ENCODE results near the gene SLC17A1.

The SLC17A1 gene

DNA sequence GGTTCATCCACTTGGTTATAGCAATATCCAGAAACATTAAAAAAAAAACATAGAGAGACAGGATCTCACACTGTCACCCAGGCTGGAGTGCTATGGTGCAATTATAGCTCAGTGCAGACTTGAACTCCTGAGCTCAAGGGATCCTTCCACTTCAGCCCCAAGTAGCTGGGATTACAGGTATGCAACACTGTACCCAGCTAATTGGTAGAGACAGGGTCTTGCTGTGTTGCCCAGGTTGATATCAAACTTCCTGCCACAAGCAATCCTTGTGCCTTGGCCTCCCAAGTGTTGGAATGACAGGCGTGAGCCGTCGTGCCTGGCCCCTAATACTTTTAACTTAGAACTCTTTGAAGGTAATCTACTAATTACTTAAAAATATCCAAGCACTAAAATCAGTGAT lies 818 bp upstream of the SLC17A1 start:
- no peak for DNase-seq (ENCODE audit: low read depth)

DNA sequence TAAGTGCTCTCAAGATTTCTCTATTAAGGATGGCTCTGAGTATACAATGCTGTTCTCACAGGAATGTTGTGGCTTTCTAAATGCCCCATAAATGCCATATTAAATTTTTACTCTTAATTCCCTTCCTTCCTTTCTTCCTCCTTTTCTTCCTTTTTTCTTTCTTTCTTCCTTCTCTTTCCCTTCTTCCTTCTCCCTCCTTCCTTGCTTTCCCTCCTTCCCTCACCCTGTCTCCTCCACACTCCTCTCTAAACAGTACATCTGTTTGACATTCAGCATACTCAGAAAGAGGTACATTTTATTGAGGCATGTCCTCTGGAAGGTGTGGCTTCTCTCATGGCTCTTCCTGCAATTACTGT lies 433 bp upstream of the SLC17A1 start:
- DNase-seq (ENCODE audit: low read depth), result no peak

DNA sequence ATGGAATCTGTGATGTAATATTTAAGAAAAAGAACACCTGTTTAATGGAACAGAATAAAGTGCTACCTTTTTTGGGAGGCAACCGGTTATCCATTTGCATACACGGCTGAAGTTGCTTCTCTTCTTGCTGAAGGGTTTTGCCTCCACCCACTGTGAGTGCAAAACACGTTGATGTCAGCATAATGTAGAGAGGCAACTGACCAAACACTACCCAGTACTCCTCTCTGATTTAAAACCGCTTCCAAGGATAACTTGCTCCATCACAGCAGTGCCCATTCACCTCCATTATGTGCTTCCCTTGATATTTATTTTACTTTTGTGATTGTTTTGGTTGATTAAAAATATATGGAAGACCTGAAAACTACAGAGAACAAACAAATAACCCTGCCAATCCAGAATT lies 1.4 kb downstream of the SLC17A1 start:
- DNase-seq (ENCODE audit: low read depth), result no peak

DNA sequence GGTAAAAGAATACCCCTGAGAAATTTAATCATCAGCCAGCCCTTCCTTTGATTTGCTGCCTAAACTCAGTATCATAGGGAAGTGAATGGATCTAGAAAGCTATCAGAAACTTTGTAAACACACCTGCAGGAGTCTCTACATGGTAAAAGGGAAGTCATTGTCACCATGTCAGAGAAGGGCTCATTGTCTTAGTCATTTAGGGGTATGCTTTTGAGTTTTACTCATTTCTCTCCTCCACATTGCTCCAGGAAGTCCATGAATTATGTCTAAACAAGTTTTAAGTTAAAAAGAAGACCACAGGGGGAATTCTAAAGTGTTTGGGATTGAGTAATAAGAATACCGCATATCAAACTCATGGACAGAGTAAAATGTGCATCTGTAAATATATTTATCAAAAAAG lies 2.5 kb downstream of the SLC17A1 start:
- no peak for DNase-seq (ENCODE audit: low read depth)

DNA sequence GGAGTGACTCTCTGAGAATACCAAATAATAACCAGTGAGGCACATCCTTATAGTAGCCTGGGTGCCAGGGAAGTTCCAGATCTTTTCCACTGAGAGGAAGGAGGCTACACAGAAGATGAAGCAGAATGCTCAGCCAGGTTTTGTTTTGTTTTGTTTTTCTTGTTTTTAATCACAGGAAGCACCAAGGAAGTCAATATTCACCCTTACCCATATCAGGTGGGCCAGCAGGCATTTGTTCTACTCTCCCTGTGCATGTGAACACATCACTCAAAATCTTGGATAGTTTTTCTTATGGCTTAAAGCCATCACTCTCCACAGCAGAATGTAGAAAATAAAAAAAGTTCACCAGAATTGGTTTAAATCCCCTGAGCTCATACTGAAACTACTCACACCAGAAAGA lies 10.5 kb downstream of the SLC17A1 start:
- no peak for DNase-seq (ENCODE audit: low read depth)

DNA sequence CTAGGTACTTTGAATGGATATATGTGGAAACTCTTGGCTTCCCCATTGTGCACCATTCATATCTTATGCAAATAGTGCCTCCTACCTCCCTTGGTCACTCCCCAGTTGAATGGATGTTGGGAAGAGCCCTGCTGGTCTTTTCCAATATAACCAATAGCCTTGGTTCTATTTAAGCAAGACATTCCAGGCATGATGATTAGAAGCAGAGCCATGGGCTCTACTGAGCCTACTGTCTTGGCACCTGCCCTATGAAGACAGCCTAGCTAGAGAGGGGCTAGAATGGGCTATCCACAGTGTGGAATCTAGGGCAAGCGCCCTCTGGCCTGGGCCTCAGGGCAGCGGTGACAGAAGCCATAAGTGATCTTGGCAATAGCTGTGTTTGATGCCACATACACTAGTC lies 15.6 kb downstream of the SLC17A1 start:
- DNase-seq (ENCODE audit: low read depth), result no peak

DNA sequence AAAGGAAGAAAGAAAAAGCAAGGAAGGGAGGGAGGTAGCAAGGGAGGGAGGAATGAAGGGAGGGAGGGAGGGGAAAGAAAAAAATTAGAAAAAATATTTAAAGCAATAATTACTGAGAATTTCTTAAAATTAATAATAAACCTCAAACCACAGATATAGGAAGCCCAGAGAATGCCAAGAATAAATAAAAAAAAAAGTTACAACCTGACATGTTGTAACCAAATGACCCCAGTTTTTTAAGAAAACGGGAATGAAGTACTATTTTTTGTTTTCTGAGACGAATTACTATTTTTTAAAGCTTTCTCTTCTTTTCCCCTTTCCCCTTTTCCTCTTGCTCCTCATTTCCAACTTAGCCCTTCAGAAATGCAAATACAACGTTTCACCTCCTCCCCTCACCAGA lies 16.7 kb downstream of the SLC17A1 start:
- no peak for DNase-seq (ENCODE audit: low read depth)

DNA sequence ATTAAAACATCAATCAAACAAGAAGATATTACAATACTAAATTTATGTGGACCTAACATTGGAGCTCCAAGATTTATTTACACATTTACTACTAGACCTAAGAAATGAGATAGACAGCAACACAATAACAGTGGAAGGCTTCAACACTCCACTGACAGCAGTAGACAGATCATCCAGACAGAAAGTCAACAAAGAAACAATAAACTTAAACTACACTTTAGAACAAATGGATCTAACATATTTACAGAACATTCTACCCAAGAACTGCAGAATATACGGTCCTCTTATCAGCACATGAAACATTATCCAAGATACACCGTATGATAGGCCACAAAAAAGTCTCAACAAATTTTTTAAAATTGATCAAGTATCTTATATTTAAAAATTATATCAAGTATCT lies 27.0 kb downstream of the SLC17A1 start:
- no peak for DNase-seq (ENCODE audit: low read depth)

DNA sequence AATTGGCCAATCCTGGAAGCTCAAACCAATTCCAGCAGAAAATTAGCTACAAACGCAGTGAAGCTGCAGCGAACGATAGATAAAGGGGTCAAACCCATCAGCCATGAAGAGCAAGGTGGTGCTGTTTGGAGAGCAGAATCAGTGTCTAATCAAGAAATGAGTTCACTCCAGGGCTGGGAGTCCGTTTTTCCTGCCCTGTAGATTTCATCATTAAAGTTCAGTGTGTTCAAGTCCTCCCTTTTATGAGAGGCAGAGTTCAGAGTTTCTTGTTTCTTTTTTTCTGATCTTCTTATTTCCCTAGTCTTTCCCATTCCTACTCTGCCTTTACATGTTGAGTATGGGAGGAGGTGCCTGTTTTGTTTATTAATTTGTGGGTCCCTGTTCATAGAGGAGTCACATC lies 30.4 kb downstream of the SLC17A1 start:
- no peak for DNase-seq (ENCODE audit: low read depth)

DNA sequence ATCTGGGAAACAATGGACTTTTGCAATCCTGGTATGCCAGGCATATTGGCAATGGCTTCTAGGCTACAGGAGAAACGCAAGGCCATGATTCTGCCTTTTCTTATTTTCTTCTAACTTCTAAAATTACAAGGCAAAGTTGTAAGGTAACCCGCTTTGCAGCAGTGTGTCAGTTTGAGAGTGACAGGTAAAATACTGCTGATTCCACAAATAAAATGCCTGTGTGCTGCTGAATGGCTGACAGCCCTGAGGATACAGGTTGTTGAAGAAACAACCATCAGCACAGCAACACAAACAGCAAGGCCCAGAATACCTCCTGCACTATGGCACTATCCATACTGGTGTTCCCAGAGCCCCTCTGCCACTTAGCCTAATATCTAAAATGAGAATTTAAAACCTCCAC lies 37.1 kb downstream of the SLC17A1 start:
- DNase-seq (ENCODE audit: low read depth), result no peak

DNA sequence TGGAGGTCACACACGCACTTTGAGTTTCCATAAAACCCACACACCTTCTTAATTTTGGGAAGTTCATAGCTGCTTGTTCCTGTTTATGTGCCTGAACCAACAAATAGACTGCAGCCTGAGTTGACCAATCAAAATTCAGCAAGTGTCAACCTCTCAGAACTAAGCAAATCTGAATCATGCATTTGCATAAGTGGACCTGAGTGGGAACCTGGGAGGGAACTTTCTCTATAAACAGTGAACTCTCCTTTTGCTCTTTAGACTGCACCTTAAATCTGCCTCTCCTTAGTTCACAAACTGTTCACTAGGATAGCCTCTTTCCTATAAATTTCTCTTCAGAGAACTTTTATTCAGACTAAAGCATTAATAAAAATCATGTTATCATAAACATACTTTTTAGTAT lies 37.9 kb downstream of the SLC17A1 start:
- DNase-seq (ENCODE audit: low read depth), result no peak

DNA sequence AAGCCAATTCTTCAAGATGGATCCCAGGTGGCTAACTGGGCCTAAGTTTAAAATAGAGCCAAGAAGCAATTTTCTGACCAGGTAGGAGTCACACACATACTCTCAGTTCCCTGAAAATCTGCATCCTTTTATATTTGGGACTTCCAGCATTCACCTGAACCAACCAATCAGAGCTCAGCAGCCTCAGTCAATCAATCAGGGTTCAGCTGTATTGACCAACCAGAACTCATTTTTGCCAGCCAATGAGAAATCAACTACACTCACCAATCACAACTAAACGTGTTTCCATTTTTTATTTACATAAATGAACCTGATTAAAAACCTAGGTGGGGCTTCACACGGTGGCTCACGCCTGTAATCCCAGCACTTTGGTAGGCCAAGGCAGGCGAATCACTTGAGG lies 39.8 kb downstream of the SLC17A1 start:
- DNase-seq (ENCODE audit: low read depth), result no peak

DNA sequence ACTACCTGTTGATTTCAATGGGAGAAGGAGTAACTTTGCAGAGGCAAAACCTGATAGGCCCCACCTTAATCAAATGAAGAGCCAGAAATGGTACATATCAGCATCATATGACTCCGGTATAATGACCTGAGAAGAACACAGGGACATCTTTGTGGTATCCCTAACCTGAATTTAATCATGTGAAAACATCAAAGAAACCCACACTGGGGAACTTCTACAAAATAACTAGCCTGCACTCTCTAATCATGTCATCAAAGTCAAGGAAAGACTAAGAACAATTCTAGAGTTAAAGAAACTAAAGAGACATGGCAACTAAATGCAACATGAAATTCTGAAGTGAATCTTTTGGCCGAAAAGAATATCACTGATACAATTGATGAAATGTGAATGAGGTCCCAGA lies 42.4 kb downstream of the SLC17A1 start:
- DNase-seq (ENCODE audit: low read depth), result no peak

DNA sequence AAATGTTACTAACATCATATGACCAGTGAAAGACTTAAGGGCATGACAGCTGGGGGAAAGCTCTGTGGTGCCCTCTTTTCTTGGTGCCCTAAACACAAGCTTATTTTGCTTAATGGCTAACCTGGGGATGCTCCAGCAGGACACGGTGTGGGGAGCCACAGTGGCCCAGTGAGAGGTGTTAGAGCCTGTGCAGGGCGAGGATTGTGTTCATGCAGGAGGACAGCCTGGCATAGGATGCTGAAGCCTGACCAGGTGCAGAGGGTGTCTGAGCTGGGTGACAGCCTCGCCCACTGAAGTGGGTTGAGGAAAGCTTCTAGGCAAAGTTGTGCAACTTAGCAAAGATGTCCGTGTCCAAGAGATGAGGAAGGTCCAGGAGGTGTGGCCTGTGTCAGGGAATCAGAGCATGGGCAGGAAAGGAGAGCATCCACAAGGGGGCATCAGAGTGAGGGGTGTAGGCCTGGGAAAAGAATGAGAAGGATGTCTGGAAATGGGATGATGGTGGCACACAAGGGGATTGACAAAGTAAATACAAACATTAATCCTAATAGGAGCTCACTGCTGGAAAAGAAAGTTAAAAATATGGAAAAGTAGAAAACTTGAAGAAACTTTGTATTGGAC lies 43.4 kb downstream of the SLC17A1 start:
- peak; percentile 24 for DNase-seq (ENCODE audit: low read depth)

DNA sequence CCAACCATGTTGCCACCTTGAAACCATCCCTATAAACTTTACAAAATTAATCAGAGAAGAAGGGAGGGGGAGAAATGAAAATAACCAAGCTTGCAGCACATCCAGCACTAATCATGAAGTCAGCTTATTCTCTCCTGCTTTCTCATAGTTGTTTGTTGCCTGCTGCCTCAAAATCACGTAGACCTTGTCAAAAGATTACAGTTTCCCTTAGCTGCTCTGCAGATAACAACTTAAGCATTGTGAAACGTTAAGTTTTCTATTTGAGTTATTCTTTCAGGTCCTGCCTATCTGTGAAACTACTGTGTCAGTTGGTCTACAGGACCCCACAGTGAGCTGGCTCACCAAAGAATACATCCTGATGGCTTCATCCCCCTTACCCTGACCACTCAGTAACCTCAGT lies 44.4 kb downstream of the SLC17A1 start:
- DNase-seq (ENCODE audit: low read depth), result no peak

DNA sequence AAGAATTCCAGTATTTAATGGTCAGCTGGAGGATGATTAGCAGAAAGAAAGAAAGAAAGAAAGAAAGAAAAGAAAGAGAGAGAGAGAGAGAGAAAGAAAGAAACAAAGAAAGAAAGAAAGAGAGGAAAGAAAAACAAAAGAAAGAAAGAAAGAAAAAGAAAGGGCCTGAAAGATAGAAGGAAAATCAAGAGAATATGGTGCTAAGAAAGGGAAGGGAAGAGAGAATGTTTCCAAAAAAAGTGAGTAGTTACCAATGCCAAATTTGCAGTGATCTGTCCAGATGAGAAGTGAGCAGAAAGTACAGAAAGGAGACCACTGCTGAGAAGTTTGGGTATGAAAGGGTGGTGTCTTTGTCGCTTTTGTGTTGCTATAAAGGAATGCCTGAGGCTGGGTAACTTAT lies 50.7 kb downstream of the SLC17A1 start:
- no peak for DNase-seq (ENCODE audit: low read depth)

DNA sequence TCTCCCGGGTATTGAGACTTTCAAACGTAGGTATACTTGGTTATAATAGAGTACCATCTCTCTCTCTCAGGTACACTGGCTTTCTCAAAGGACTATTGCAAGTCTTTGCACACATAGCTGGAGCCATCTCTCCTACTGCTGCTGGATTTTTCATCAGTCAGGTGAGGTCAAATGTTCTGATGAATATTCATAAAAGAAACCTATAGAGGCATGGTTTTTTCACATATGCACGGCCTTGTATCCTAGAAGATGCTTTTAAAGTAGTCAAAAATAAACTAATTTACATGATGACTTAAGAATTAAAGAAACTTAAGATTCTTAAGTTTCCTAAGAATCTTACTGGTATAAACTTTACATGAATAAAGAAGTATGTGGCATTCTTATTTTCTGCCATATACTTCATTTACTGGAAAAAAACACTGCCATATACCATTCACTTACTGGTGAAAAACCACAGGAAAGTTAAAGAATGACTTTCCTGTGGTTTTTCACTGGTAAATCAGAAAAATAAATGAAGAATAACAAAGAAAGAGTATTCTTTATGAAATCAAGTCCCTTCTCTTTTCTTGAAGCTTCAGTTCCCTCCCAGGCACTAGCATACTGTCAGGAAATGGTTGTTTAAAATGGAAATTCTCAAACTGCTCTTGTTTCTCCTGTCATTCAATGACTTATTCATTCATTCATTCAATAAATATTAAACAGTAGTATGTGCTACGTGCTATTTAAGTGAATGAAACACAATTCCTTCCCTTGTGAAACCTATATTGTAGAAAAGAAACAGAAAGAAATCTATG lies 53.8 kb downstream of the SLC17A1 start:
- DNase-seq (ENCODE audit: low read depth), result no peak

DNA sequence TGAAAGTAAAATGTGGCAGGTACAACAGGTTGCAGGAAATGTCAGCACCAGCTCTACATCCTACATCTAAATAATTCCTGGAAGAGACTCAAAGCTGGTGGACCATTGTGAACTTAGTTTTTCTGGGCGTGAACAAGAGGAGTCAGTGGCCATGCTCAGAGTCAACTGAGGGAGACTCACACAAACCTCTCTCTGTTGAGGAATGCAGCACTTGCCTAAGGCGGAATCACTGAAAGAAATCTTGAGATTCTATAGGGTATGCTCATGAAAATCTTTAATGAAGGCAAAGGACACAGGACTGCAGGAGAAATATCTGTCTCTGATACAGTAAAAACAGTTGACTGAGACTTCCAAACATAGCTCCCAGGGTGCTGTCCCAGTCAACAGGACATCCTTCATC lies 54.8 kb downstream of the SLC17A1 start:
- no peak for DNase-seq (ENCODE audit: low read depth)

DNA sequence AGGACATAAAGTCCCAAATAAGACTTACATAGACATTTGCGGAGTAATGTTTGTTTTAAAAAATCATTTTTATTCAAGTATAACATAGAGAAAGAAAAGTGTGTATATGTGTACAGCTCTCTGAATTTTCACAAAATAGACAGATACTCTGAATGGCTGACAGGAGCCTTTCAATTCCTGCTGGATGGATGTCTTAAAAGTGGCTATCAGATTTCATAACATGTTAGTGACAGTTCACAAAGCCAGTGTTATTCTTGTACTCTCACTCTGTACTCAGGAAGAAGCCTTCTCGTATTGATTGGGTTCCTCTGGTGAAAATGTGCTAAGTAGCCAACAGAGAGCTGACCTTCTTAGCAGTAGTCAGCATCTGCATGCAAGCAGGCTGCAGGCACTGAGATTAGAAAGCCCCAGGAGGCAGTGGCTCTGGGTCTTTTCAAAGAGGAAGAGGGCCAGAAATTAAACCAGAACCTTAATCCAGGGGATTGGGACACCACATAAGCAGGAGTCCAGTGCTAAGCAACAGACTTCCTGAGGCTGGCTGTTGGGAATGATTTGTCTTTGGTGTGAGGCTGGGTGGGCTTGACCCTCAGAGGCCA lies 57.6 kb downstream of the SLC17A1 start:
- no peak for DNase-seq (ENCODE audit: low read depth)

DNA sequence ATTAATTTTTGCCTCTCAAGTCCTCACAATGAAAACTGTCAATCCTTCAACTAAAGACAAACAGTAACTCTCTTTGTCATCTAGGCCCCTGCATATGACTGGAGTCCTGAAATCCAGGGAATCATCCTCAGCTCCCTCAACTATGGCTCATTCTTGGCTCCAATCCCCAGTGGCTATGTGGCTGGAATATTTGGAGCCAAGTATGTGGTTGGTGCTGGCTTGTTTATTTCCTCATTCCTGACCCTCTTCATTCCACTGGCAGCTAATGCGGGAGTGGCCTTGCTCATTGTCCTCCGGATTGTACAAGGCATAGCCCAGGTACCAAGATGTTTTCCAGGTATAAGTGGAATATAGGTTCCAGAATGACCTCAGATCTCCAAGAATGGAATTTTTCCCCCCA lies 61.9 kb downstream of the SLC17A1 start:
- DNase-seq (ENCODE audit: low read depth), result peak; percentile 3

DNA sequence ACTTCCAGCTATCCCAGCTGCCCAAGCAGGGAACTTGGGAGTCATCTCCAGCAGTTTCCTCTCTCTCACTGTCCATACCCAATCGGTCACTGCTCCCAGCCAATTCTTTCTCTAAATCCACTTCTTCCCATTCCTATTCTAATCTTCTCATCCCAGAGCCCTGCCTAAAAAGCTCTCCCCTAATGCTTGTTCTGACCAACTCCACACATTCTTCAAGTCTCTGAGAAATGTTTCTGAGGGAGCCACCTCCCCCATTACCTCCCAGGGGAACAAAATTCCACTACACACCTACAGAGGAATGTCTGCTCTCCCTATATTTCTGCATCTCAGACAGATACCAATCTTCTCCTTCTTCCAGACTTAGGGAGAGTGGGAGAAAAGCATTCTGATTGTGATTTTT lies 63.3 kb downstream of the SLC17A1 start:
- no peak for DNase-seq (ENCODE audit: low read depth)

DNA sequence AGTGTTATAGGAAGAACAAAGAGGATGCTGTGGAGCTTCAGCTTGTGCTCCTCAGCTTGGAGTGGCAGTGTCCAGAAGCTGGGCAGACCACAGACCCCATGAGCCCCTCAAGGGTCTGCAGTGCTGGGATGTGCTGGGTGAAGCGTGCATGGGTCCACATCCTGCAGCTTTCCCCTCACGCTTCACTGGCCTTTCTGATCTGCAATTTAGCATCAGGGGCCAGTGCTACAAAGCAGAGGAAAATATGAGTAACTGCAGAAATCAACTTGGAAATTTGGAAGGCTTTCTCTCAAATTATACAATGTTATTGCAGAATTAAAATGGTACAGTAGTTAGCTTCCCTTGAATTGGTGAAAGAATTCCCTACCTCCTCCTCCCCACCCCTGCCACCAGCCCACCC lies 67.2 kb downstream of the SLC17A1 start:
- no peak for DNase-seq (ENCODE audit: low read depth)

DNA sequence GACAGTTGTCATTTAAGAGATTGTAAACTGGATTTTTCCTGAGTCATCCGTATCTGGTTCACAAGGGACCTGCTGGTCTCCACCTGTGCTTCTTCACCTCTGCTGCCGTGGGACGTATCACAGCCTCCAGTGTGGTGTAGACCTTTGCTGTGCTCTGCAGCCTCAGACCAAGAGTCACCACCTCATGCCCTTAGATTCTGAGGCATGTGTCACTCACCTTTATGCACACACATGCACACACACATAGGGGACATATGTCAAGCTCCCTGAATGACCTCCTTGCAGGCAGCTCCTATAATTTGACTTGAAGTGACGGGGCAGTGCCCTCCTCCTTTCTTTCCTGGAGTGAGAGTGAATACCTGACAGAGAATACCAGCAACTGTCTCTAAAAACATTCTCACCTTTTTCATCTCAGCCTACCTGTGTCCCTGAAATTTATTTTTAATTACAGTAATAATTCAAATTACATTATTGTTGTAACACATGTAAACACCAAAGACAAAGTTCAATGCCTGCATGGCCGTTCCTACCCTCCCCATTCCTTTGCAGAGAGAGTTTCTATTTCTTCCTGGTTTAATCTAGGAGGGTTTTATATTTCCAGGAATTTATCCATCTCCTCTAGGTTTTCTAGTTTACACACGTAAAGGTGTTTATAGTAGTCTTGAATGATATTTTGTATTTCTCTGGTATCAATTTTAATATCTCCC lies 73.8 kb downstream of the SLC17A1 start:
- no peak for DNase-seq (ENCODE audit: low read depth)
